ENCODE data around the gene ACOXL. TPM values are rescaled to one million over a fixed set of nuclear protein-coding genes. Genes with fewer than 3 reads are reported as not detected.

Gene ACOXL
- total and polyA plus RNA-seq, 3 donors from 2014 or later: 4.9 to 7.9 (median 5.3) TPM

- intact Hi-C loops (cut with DNase I; ENCODE audit: low total_unique reads): no loop called here
- no peaks in the 10 kb centered on the region for H3K9me3 ChIP-seq
- no peaks in the 10 kb centered on the region for H3K4me1 ChIP-seq
- TF ChIP-seq CTCF (IDR thresholded peaks at IDR 0.05): no peak
- H3K4me3 ChIP-seq: no peak overlapping the region
- H3K27ac ChIP-seq: no peak overlapping the region
- H3K36me3 ChIP-seq (ENCODE audit: low read depth, missing control alignments): no peaks in the 10 kb centered on the region
- H3K27me3 ChIP-seq: no peaks in the 10 kb centered on the region
- no peak for DNase-seq
- WGBS, 2 donors: 72 to 90% methylated on average over 3 to 4 of the region's 4 CpGs
Measured at GRCh38 chr2:110744429-110744828, 12.1 kb downstream of the ACOXL start.

GRCh38 chr2:110745048-110745447, 12.7 kb downstream of the ACOXL start:
- intact Hi-C loops (cut with DNase I; ENCODE audit: low total_unique reads): no loop called here
- 81 to 83% methylated on average over 2 of the region's 2 CpGs for WGBS, 2 donors
- Histone ChIP-seq H3K4me3 (no peak overlapping the region), H3K27me3 (no peaks in the 10 kb centered on the region), H3K36me3 (ENCODE audit: low read depth, missing control alignments) (no peaks in the 10 kb centered on the region), H3K4me1 (no peaks in the 10 kb centered on the region), H3K9me3 (no peaks in the 10 kb centered on the region), H3K27ac (no peak overlapping the region)
- no peak for TF ChIP-seq CTCF (IDR thresholded peaks at IDR 0.05)
- TF ChIP-seq POLR2A (IDR thresholded peaks at IDR 0.05): no peak
- no peak for DNase-seq

GRCh38 chr2:110746586-110747521, 14.5 kb downstream of the ACOXL start:
- DNase-seq: no peak
- Histone ChIP-seq H3K4me3 (no peak overlapping the region), H3K4me1 (no peaks in the 10 kb centered on the region), H3K36me3 (ENCODE audit: low read depth, missing control alignments) (no peaks in the 10 kb centered on the region), H3K27ac (no peak overlapping the region), H3K27me3 (no peaks in the 10 kb centered on the region), H3K9me3 (no peaks in the 10 kb centered on the region)
- TF ChIP-seq CTCF (IDR thresholded peaks at IDR 0.05): no peak
- TF ChIP-seq POLR2A (IDR thresholded peaks at IDR 0.05): no peak
- WGBS, 2 donors: 91 to 92% methylated on average over 14 of the region's 14 CpGs
- intact Hi-C loops (cut with DNase I; ENCODE audit: low total_unique reads): no loop called here

- intact Hi-C loops (cut with DNase I; ENCODE audit: low total_unique reads): no loop called here
- H3K27me3 ChIP-seq: no peaks in the 10 kb centered on the region
- 66 to 71% methylated on average over 8 of the region's 8 CpGs for WGBS, 2 donors
- DNase-seq: no peak
- no peaks in the 10 kb centered on the region for H3K9me3 ChIP-seq
- no peak overlapping the region for H3K27ac ChIP-seq
- H3K36me3 ChIP-seq (ENCODE audit: low read depth, missing control alignments): no peaks in the 10 kb centered on the region
- H3K4me1 ChIP-seq: no peaks in the 10 kb centered on the region
- TF ChIP-seq POLR2A (IDR thresholded peaks at IDR 0.05) (no peak), CTCF (IDR thresholded peaks at IDR 0.05) (no peak)
- H3K4me3 ChIP-seq: no peak overlapping the region
Measured at GRCh38 chr2:110747522-110748488, 15.4 kb downstream of the ACOXL start.

Measured in testis (tissue), 3 donors.